Endothelial cell of umbilical vein (primary cell): ENCODE data around the gene MYO5B. TPM values are rescaled to one million over a fixed set of nuclear protein-coding genes. Genes with fewer than 3 reads are reported as not detected.

ENCODE experiments used
- BruUV-seq: library from RNA; stranded (reverse); fragments of 400-500 nt; replicated peaks from 2 replicates; lab custom pipeline; 2021; lab: Mats Ljungman, UMichigan
- CTCF ChIA-PET: fragments of 300-600, 350-600 bp; sonication (Branson Sonifier 250); formaldehyde crosslinking; loops from one replicate; lab custom pipeline; 2021; ENCODE audit warnings: antibody characterized with exemption, inconsistent platforms; lab: Charles Lee
- POLR2A ChIA-PET: fragments of 300-600, 350-600 bp; sonication (Branson Sonifier 250); formaldehyde crosslinking; loops from one replicate; lab custom pipeline; 2021; ENCODE audit warnings: antibody characterized with exemption, inconsistent platforms; lab: Charles Lee
- DNase-seq: peaks from one replicate; pipeline ENCODE4 v3.0.0-alpha.2; 2011; ENCODE audit warnings: low read depth, low spot score
- FAIRE-seq: peaks from 2 replicates; lab custom pipeline; 2011; peaks lifted over from hg19 to GRCh38; lab: Jason Lieb, UNC
- H2AFZ ChIP-seq: 2 replicates; pipeline ENCODE4 v1.6.0; 2012; ENCODE audit warnings: low read depth, low read length, control low read depth, inconsistent platforms
- H3K27ac ChIP-seq: 2 replicates; pipeline ENCODE4 v1.5.1; 2011; ENCODE audit warnings: low read depth, mild to moderate bottlenecking, control low read depth, low read length, moderate library complexity; ENCODE audit not compliant: insufficient read depth
- H3K27me3 ChIP-seq, 2 experiments: 2 replicates each; pipeline versions ENCODE4 v1.6.0 to v1.6.1; 2011; ENCODE audit warnings: low read length in 2 of 2, mixed read lengths in 1 of 2; ENCODE audit not compliant: control insufficient read depth in 2 of 2, insufficient read depth in 2 of 2
- H3K36me3 ChIP-seq, 2 experiments: 2 replicates in 1 of 2; 3 replicates in 1 of 2; pipeline ENCODE4 v1.5.1; 2011; ENCODE audit warnings: low read length in 2 of 2, mild to moderate bottlenecking in 1 of 2, moderate library complexity in 1 of 2; ENCODE audit not compliant: control insufficient read depth in 2 of 2, insufficient read depth in 2 of 2; ENCODE audit errors: extremely low read depth in 1 of 2
- H3K4me1 ChIP-seq: 3 replicates; pipeline ENCODE4 v1.5.1; 2011; ENCODE audit warnings: mild to moderate bottlenecking, low read length; ENCODE audit not compliant: control insufficient read depth, insufficient read depth; ENCODE audit errors: extremely low read depth
- H3K4me2 ChIP-seq: 2 replicates; pipeline ENCODE4 v1.6.1; 2011; ENCODE audit warnings: low read length, control low read depth, mixed read lengths; ENCODE audit not compliant: insufficient read depth
- H3K4me3 ChIP-seq, 3 experiments: fragments of 200-600 bp in 1 of 3; sonication (generic), shearing (Covaris generic) in 1 of 3; replicated peaks in 1 of 3; 2 replicates each; pipeline ENCODE4 v1.5.1; 2011 to 2016; ENCODE audit warnings: control low read depth in 3 of 3, low read length in 3 of 3, mild to moderate bottlenecking in 2 of 3, inconsistent platforms in 1 of 3, low read depth in 1 of 3, moderate library complexity in 1 of 3; ENCODE audit not compliant: insufficient read depth in 1 of 3
- H3K79me2 ChIP-seq: 2 replicates; pipeline ENCODE4 v1.6.0; 2012; ENCODE audit warnings: low read length, inconsistent platforms; ENCODE audit not compliant: control insufficient read depth, insufficient read depth
- H3K9ac ChIP-seq: replicated peaks from 2 replicates; pipeline ENCODE3; 2011; ENCODE audit warnings: low read length, control low read depth; ENCODE audit not compliant: insufficient read depth; ENCODE audit errors: extremely low read depth
- H3K9me1 ChIP-seq: replicated peaks from 3 replicates; pipeline ENCODE4 v1.6.0; 2011; ENCODE audit warnings: mild to moderate bottlenecking, low read length; ENCODE audit not compliant: control insufficient read depth, insufficient read depth; ENCODE audit errors: extremely low read depth
- H3K9me3 ChIP-seq: replicated peaks from 2 replicates; pipeline ENCODE4 v1.5.1; 2012; ENCODE audit warnings: low read length, inconsistent platforms; ENCODE audit not compliant: control insufficient read depth, insufficient read depth
- H4K20me1 ChIP-seq: replicated peaks from 2 replicates; pipeline ENCODE3; 2011; ENCODE audit warnings: mild to moderate bottlenecking, low read length; ENCODE audit not compliant: control insufficient read depth, insufficient read depth; ENCODE audit errors: extremely low read depth
- EZH2 ChIP-seq: IDR thresholded peaks from 2 replicates; pipeline ENCODE4 v1.6.1; 2012; ENCODE audit warnings: borderline replicate concordance, low read depth, mild to moderate bottlenecking, moderate library complexity, low read length, inconsistent platforms; ENCODE audit not compliant: severe bottlenecking
- FOS ChIP-seq: IDR thresholded peaks from 2 replicates; pipeline ENCODE4 v1.6.1; 2011; ENCODE audit warnings: mild to moderate bottlenecking, low read length, moderate library complexity, borderline replicate concordance; ENCODE audit not compliant: insufficient read depth
- GATA2 ChIP-seq: IDR thresholded peaks from 2 replicates; pipeline ENCODE4 v1.7.0; 2011; ENCODE audit warnings: low read depth, mild to moderate bottlenecking, moderate library complexity, mixed read lengths, low read length; ENCODE audit not compliant: insufficient read length, insufficient read depth
- JUN ChIP-seq: IDR thresholded peaks from 2 replicates; pipeline ENCODE4 v1.6.1; 2011; ENCODE audit warnings: borderline replicate concordance, low read depth; ENCODE audit not compliant: insufficient read length, insufficient read depth
- MYC ChIP-seq: IDR thresholded peaks from one replicate; pipeline ENCODE4 v1.6.1; 2011; ENCODE audit warnings: mild to moderate bottlenecking, low read depth, low read length
- POLR2AphosphoS5 ChIP-seq: IDR thresholded peaks from 2 replicates; pipeline ENCODE4 v1.6.1; 2012; ENCODE audit warnings: low read depth, mild to moderate bottlenecking, control low read depth, low read length, moderate library complexity; ENCODE audit not compliant: insufficient read depth
- dilution Hi-C: fragments of 300-500 bp; cut with MboI; formaldehyde crosslinking; loops from one replicate; pipeline ENCODE4 v1.15.0; 2019; ENCODE audit warnings: low sequenced_read_pairs; ENCODE audit not compliant: extremely low pct_ligation_motif_present
- intact Hi-C: fragments of 100-400 bp; cut with micrococcal nuclease; formaldehyde crosslinking; loops from one replicate; pipeline ENCODE4 v1.10.0; 2022
- polyA plus RNA-seq, 4 experiments: library from polyadenylated mRNA; depleted of rRNA in 3 of 4; stranded (reverse) in 3 of 4; unstranded in 1 of 4; fragments of >200 nt; gene quantifications; 2 replicates each; pipeline versions ENCODE4 v1.2.1 to v1.2.3, GENCODE V29; 2011 to 2012; ENCODE audit warnings: missing spikeins in 1 of 4
- total RNA-seq: library from RNA; stranded (reverse); gene quantifications from 2 replicates; pipeline ENCODE4 v1.2.3, GENCODE V29; 2021

The MYO5B gene
- total and polyA plus RNA-seq, 2 donors (not counting 3 experiments of a cell fraction or from before 2014, with no cell fraction given): 0.54 to 1.1 TPM

DNA sequence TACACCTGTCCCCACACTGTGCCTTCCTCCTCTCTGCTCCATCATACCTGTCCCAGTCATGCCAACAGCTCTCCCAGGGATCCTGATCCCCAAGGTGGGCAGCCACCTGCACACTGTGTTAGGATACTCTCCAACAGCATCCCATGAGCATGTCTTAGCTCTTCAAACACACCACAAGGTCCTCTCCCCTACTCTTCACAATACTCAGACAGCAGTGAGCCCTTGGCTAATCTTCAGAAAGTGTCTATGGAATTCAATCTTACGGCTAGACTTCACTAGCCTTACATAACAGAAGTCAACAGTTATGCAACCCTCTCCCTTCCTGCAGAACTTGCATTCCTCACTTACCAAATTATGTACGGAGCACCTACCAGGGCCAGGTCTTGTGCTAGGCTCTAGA, 79.9 kb downstream of the MYO5B start:
- Histone ChIP-seq H4K20me1 (no peaks in the 10 kb centered on the region), H3K4me1 (no peaks in the 10 kb centered on the region), H3K27me3 (no peaks in the 10 kb centered on the region), H3K27ac (no peak overlapping the region), H3K4me2 (no peak overlapping the region), H3K36me3 (no peaks in the 10 kb centered on the region), H3K79me2 (no peaks in the 10 kb centered on the region), H3K9me1 (no peaks in the 10 kb centered on the region), H3K4me3 (no peak overlapping the region), H2AFZ (no peak overlapping the region), H3K9me3 (no peaks in the 10 kb centered on the region), H3K9ac (no peak overlapping the region)
- POLR2A ChIA-PET: no interaction called here
- FAIRE-seq (no peak), DNase-seq (no peak)
- no peak for TF ChIP-seq EZH2
- no peak for TF ChIP-seq FOS
- no peak for TF ChIP-seq MYC
- TF ChIP-seq GATA2: no peak
- TF ChIP-seq POLR2AphosphoS5: no peak
- no peak for TF ChIP-seq JUN
- intact Hi-C loops (no loop called here), dilution Hi-C loops (no loop called here)
- CTCF ChIA-PET: no interaction called here
- BruUV-seq: no TSS peak

DNA sequence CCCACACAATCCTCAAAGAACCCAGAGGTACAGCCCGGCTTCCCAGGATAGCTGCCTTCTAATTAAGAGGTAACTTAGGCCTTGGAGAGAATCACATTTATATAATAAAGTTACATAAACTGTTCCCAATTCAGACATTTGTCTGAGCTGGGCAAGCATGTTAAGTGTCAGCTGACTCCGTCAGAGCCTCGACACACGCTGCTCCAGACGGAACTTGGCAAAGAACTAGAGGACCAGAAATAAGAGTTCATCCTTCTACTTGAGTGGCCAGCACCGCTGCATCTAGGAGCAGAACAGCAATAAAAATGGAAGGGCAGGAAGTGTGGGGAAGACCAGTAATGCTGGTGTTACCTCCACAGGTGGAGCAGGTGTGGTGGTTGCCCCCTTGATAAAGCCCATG, 80.5 kb downstream of the MYO5B start:
- H3K9me1 ChIP-seq: no peaks in the 10 kb centered on the region
- no peak overlapping the region for H2AFZ ChIP-seq
- ChIA-PET POLR2A (no interaction called here), CTCF (no interaction called here)
- BruUV-seq: no TSS peak
- FAIRE-seq (no peak), DNase-seq (no peak)
- no peaks in the 10 kb centered on the region for H3K4me1 ChIP-seq
- no peaks in the 10 kb centered on the region for H3K27me3 ChIP-seq
- no peaks in the 10 kb centered on the region for H3K36me3 ChIP-seq
- no peak overlapping the region for H3K4me2 ChIP-seq
- H3K9ac ChIP-seq: no peak overlapping the region
- dilution Hi-C loops: no loop called here
- no peak overlapping the region for H3K4me3 ChIP-seq
- no peaks in the 10 kb centered on the region for H4K20me1 ChIP-seq
- intact Hi-C loops: no loop called here
- H3K79me2 ChIP-seq: no peaks in the 10 kb centered on the region
- no peaks in the 10 kb centered on the region for H3K9me3 ChIP-seq
- H3K27ac ChIP-seq: no peak overlapping the region
- TF ChIP-seq EZH2: no peak
- no peak for TF ChIP-seq JUN
- no peak for TF ChIP-seq GATA2
- TF ChIP-seq MYC: no peak
